ENCODE data around the gene HMOX1. TPM values are rescaled to one million over a fixed set of nuclear protein-coding genes. Genes with fewer than 3 reads are reported as not detected.

The HMOX1 gene
- total and polyA plus RNA-seq, 2 donors (not counting 3 experiments of a cell fraction or from before 2014, with no cell fraction given) = 41.1 to 69.1 TPM

GRCh38 chr22:35394011-35394312 is 13.1 kb downstream of the HMOX1 start:
- no peak overlapping the region for H3K4me3 ChIP-seq (replicated peaks in 1 of 3; ENCODE audit: insufficient read depth in 1 of 3, low read depth in 1 of 3, low read length in 3 of 3)
- ChIA-PET CTCF (interaction anchor here (0.6 kb wide), 1 partner anchor 36 kb away, joined by 3 read pairs; no protein-coding TSS in a partner anchor), POLR2A (no interaction called here)
- H3K9me3 ChIP-seq (replicated peaks; ENCODE audit: control insufficient read depth, insufficient read depth, low read length) = no peaks in the 10 kb centered on the region
- dilution Hi-C loops (cut with MboI; ENCODE audit: extremely low pct_ligation_motif_present, low sequenced_read_pairs) = no loop called here
- no peak overlapping the region for H3K27ac ChIP-seq (ENCODE audit: insufficient read depth, low read depth, low read length)
- no TSS peak for BruUV-seq (replicated peaks)
- H4K20me1 ChIP-seq (replicated peaks; ENCODE audit: control insufficient read depth, extremely low read depth, insufficient read depth, low read length) = no peaks in the 10 kb centered on the region
- TF ChIP-seq POLR2A (IDR thresholded peaks at IDR 0.05; ENCODE audit: low read depth, low read length) (no peak), GATA2 (IDR thresholded peaks at IDR 0.05; ENCODE audit: insufficient read depth, insufficient read length, low read depth, low read length) (no peak), FOS (IDR thresholded peaks at IDR 0.05; ENCODE audit: borderline replicate concordance, insufficient read depth, low read length) (no peak), POLR2AphosphoS5 (IDR thresholded peaks at IDR 0.05; ENCODE audit: insufficient read depth, low read depth, low read length) (no peak)
- TF ChIP-seq, protein P1, sequence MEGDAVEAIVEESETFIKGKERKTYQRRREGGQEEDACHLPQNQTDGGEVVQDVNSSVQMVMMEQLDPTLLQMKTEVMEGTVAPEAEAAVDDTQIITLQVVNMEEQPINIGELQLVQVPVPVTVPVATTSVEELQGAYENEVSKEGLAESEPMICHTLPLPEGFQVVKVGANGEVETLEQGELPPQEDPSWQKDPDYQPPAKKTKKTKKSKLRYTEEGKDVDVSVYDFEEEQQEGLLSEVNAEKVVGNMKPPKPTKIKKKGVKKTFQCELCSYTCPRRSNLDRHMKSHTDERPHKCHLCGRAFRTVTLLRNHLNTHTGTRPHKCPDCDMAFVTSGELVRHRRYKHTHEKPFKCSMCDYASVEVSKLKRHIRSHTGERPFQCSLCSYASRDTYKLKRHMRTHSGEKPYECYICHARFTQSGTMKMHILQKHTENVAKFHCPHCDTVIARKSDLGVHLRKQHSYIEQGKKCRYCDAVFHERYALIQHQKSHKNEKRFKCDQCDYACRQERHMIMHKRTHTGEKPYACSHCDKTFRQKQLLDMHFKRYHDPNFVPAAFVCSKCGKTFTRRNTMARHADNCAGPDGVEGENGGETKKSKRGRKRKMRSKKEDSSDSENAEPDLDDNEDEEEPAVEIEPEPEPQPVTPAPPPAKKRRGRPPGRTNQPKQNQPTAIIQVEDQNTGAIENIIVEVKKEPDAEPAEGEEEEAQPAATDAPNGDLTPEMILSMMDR (IDR thresholded peaks at IDR 0.05; ENCODE audit: extremely low read depth in 1 of 2, insufficient read depth in 1 of 2, low read depth in 1 of 2, low read length in 2 of 2) = no peak
- peak; percentile 68 for DNase-seq (ENCODE audit: low read depth, low spot score)
- intact Hi-C loops (cut with micrococcal nuclease) = no loop called here
- peaks cover 16 to 18% of the 10 kb centered on the region in 2 experiments for H3K36me3 ChIP-seq (ENCODE audit: control insufficient read depth in 2 of 2, extremely low read depth in 1 of 2, insufficient read depth in 2 of 2, low read length in 2 of 2)
- no peaks in the 10 kb centered on the region for H3K27me3 ChIP-seq (ENCODE audit: control insufficient read depth in 2 of 2, insufficient read depth in 2 of 2, low read length in 2 of 2)
- no peaks in the 10 kb centered on the region for H3K9me1 ChIP-seq (replicated peaks; ENCODE audit: control insufficient read depth, extremely low read depth, insufficient read depth, low read length)
- H3K79me2 ChIP-seq (ENCODE audit: control insufficient read depth, insufficient read depth, low read length) = no peaks in the 10 kb centered on the region
- no peak for FAIRE-seq
- no peak overlapping the region for H3K9ac ChIP-seq (replicated peaks; ENCODE audit: extremely low read depth, insufficient read depth, low read length)
- H3K4me2 ChIP-seq (ENCODE audit: insufficient read depth, low read length) = no peak overlapping the region
- H3K4me1 ChIP-seq (ENCODE audit: control insufficient read depth, extremely low read depth, insufficient read depth, low read length) = peaks cover 4% of the 10 kb centered on the region
- H2AFZ ChIP-seq (ENCODE audit: low read depth, low read length) = no peak overlapping the region

Measured in endothelial cell of umbilical vein (primary cell).